Liver (tissue), 9 donors: ENCODE data around the gene CEP128. TPM values are rescaled to one million over a fixed set of nuclear protein-coding genes. Genes with fewer than 3 reads are reported as not detected.

Experiments used
- DNase-seq: peaks from one replicate; pipeline ENCODE4 v3.0.0-alpha.2; 2017; ENCODE audit warnings: low spot score
- H3K27ac ChIP-seq, 2 donors: one replicate each; pipeline ENCODE4 v1.7.0; 2013; ENCODE audit warnings: inconsistent platforms in 2 of 2, low read length in 2 of 2, control low read depth in 1 of 2, low read depth in 1 of 2, mild to moderate bottlenecking in 1 of 2
- H3K27me3 ChIP-seq, 4 donors: one replicate each; pipeline versions ENCODE4 v1.6.1 to v1.7.0; 2013; ENCODE audit warnings: low read length in 3 of 4, inconsistent platforms in 1 of 4, mild to moderate bottlenecking in 1 of 4, moderate library complexity in 1 of 4; ENCODE audit not compliant: control insufficient read depth in 4 of 4, insufficient read depth in 4 of 4
- H3K36me3 ChIP-seq, 4 donors: one replicate each; pipeline versions ENCODE4 v1.6.1 to v1.7.0; 2013; ENCODE audit warnings: low read length in 3 of 4, mild to moderate bottlenecking in 3 of 4, low read depth in 1 of 4, moderate library complexity in 1 of 4; ENCODE audit not compliant: control insufficient read depth in 4 of 4, insufficient read depth in 3 of 4
- H3K4me1 ChIP-seq, 4 donors: one replicate each; pipeline versions ENCODE4 v1.6.1 to v1.7.0; 2013; ENCODE audit warnings: low read length in 3 of 4, mild to moderate bottlenecking in 3 of 4, moderate library complexity in 1 of 4; ENCODE audit not compliant: control insufficient read depth in 4 of 4, insufficient read depth in 4 of 4
- H3K4me3 ChIP-seq, 3 donors: one replicate each; pipeline versions ENCODE4 v1.6.1 to v1.7.0; 2013; ENCODE audit warnings: low read length in 3 of 3, control low read depth in 1 of 3, low read depth in 1 of 3, mild to moderate bottlenecking in 1 of 3
- H3K9ac ChIP-seq, 2 donors: one replicate each; pipeline ENCODE4 v1.7.0; 2013; ENCODE audit warnings: low read length in 2 of 2, mild to moderate bottlenecking in 2 of 2, moderate library complexity in 2 of 2, control low read depth in 1 of 2, low read depth in 1 of 2
- H3K9me3 ChIP-seq, 4 donors: one replicate each; pipeline versions ENCODE4 v1.6.1 to v1.7.0; 2013; ENCODE audit warnings: low read length in 3 of 4; ENCODE audit not compliant: control insufficient read depth in 4 of 4
- ATF3 ChIP-seq: IDR thresholded peaks from 2 replicates; pipeline ENCODE4 v1.6.1; 2016; ENCODE audit warnings: antibody characterized with exemption
- CTCF ChIP-seq: fragments of 150-350 bp; IDR thresholded peaks from 2 replicates; pipeline ENCODE4 v1.5.1; 2017; ENCODE audit warnings: improper control_type of control experiment, low read depth, low read length; ENCODE audit not compliant: missing input control
- FOXA2 ChIP-seq: IDR thresholded peaks from 2 replicates; pipeline ENCODE4 v1.6.1; 2016; ENCODE audit warnings: antibody characterized with exemption
- GABPA ChIP-seq, 2 donors: IDR thresholded peaks in 1 of 2; conservative IDR thresholded peaks in 1 of 2; 2 replicates each; pipeline ENCODE4 v1.6.1; 2016; ENCODE audit warnings: antibody characterized with exemption in 2 of 2, mild to moderate bottlenecking in 1 of 2, moderate library complexity in 1 of 2
- HNF4A ChIP-seq, 2 donors: conservative IDR thresholded peaks; 2 replicates each; pipeline ENCODE4 v1.6.1; 2016; ENCODE audit warnings: antibody characterized with exemption in 2 of 2, mild to moderate bottlenecking in 2 of 2
- HNF4G ChIP-seq: IDR thresholded peaks from 2 replicates; pipeline ENCODE4 v1.6.1; 2016; ENCODE audit warnings: antibody characterized with exemption
- NR2F2 ChIP-seq: IDR thresholded peaks from 2 replicates; pipeline ENCODE4 v1.6.1; 2016; ENCODE audit warnings: antibody characterized with exemption
- REST ChIP-seq: IDR thresholded peaks from 2 replicates; pipeline ENCODE4 v1.6.1; 2016; ENCODE audit warnings: antibody characterized with exemption, mild to moderate bottlenecking
- RXRA ChIP-seq, 2 donors: IDR thresholded peaks; 2 replicates each; pipeline ENCODE4 v1.6.1; 2017 to 2018; ENCODE audit warnings: antibody characterized with exemption in 2 of 2, mild to moderate bottlenecking in 1 of 2
- TAF1 ChIP-seq: conservative IDR thresholded peaks from 2 replicates; pipeline ENCODE4 v1.6.1; 2016; ENCODE audit warnings: antibody characterized with exemption, mild to moderate bottlenecking
- WGBS: extraction: QIAGEN DNeasy Blood & Tissue Kit; methylation state at CpG from one replicate; pipeline ENCODE4 v1.1.7; 2013; 5-methylcytosine and 5-hydroxymethylcytosine counted together
- polyA plus RNA-seq, 2 donors: library from polyadenylated mRNA; stranded (reverse) in 1 of 2; unstranded in 1 of 2; fragments of 200-250 nt in 1 of 2; fragments of >200 nt in 1 of 2; fragmentation: Nextera tagmentation in 1 of 2; extraction: Ambion mirVana in 1 of 2; gene quantifications; one replicate each; pipeline versions ENCODE4 v1.2.1 to v1.2.3, GENCODE V29; 2013 to 2015
- total RNA-seq, 2 donors: library from RNA; depleted of rRNA; stranded (reverse); fragments of >200 nt; gene quantifications; one replicate each; pipeline ENCODE4 v1.2.3, GENCODE V29; 2014
- donor health status: healthy.
- donor health status: healthy.
- donor health status: healthy.
- donor health status: healthy.
- donor health status: healthy.

CEP128 gene
- total and polyA plus RNA-seq, 4 donors, result 0.27 to 3.8 (median 1.4) TPM

GRCh38 chr14:80584744-80585505 is 356.6 kb downstream of the CEP128 start:
- no peak for DNase-seq
- no peak overlapping the region for H3K27ac ChIP-seq
- WGBS, result 51% methylated on average over 2 of the region's 2 CpGs

GRCh38 chr14:80577599-80577998 is 363.9 kb downstream of the CEP128 start:
- no peaks in the 10 kb centered on the region for H3K9me3 ChIP-seq
- 70% methylated on average over 4 of the region's 4 CpGs for WGBS
- DNase-seq, result no peak
- TF ChIP-seq ATF3 (no peak), TAF1 (no peak), NR2F2 (no peak), REST (no peak), HNF4G (no peak), HNF4A (conservative IDR thresholded peaks at IDR 0.05) (no peak), FOXA2 (no peak), GABPA (IDR thresholded peaks at IDR 0.05 in 1 of 2, conservative IDR thresholded peaks at IDR 0.05 in 1 of 2) (no peak), CTCF (no peak)
- H3K27me3 ChIP-seq, result no peaks in the 10 kb centered on the region
- no peaks in the 10 kb centered on the region for H3K36me3 ChIP-seq
- H3K4me1 ChIP-seq, result no peaks in the 10 kb centered on the region
- no peak overlapping the region for H3K4me3 ChIP-seq
- no peak overlapping the region for H3K9ac ChIP-seq
- H3K27ac ChIP-seq, result no peak overlapping the region

More at GRCh38 chr14:80584744-80585505, 356.6 kb downstream of the CEP128 start:
- Histone ChIP-seq H3K4me3 (no peak overlapping the region), H3K27me3 (no peaks in the 10 kb centered on the region), H3K36me3 (no peaks in the 10 kb centered on the region), H3K9me3 (no peaks in the 10 kb centered on the region), H3K4me1 (no peaks in the 10 kb centered on the region), H3K9ac (no peak overlapping the region)
- TF ChIP-seq HNF4A (conservative IDR thresholded peaks at IDR 0.05) (no peak), GABPA (IDR thresholded peaks at IDR 0.05 in 1 of 2, conservative IDR thresholded peaks at IDR 0.05 in 1 of 2) (no peak)

- no peak for TF ChIP-seq RXRA (IDR thresholded peaks at IDR 0.05)
- DNase-seq, result no peak
- Histone ChIP-seq H3K9ac (no peak overlapping the region), H3K9me3 (no peaks in the 10 kb centered on the region), H3K36me3 (no peaks in the 10 kb centered on the region), H3K27me3 (no peaks in the 10 kb centered on the region), H3K27ac (no peak overlapping the region), H3K4me3 (no peak overlapping the region), H3K4me1 (no peaks in the 10 kb centered on the region)
- WGBS, result 69% methylated on average over 3 of the region's 3 CpGs
Observed at GRCh38 chr14:80576401-80576800, 365.1 kb downstream of the CEP128 start.
